ENCODE results near the gene TOX2.

The TOX2 gene

DNA sequence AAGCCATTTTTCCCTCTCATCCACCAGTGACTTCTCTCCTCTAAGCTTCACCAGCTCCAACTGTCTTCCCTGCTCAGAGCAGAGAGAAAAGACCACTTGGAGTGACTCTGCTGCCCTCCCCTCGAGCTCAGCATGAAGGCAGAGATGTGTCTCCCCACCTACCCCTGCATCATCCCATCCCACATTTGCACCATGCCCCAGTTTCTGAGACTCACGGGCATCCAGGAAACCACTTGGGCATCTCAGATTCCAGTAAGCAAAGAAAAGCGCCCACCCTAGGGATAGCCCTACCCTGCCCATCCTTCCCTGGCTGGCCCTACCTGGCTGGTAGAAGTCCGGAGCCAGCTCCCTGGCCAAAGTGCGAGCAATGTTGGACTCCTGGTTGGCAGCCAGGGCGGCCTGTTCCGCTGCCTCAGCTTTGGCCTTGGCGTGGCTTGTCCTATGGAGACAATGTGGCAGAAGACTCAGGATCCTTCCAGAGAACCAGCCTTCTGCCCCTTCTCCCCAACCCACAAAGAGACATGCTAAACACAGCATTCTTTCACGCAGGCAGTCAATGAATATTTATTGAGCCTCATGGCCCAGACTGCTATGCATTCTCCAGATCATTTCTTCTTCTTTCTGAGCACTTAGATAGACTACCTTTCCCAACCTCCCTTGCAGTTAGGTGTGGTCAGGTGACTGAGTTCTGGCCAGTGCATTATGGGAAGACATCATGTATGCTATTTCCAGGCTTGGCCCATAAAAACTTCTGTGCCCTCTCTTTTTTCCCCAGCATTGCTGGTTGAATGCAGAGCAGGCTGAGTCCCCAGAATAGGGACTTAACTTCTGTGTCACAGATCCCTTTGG, 203.8 kb downstream of the TOX2 start:
- DNase-seq (ENCODE audit: low read depth in 1 of 2, low spot score in 1 of 2) = no peak
